ENCODE results near the gene CMIP.

DNA sequence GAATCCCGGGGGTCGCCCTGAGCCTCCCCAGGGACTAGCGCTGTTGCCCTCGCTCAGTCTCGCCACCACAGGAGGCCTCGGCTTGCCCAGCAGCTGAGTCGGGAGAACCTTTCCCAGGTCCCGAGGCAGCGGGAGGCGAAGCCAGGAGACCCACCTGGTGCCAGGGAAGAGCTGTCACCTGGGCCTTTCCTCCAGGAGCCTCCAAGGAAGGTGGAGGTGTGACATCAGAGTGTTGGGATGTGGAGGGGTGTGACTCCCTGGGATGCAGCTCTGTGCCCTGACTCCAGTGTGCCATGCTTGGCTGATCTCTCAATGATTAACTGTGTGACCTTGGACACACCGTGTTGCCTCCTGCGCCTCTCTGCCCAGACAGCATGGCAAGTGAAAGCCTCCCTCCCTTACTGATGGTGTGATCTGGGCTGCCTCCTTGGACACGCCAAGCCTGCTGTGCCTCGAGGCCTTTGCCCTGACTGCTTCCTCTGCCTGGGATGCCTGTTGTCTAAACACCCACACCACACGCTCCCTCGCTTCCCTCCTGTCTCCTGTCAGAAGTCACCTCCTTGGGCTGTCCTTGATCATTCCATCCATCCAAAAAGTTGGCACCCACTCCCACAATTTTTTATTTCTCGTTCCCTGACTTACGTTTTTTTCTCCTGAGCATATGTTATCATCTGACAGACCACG lies 88.0 kb downstream of the CMIP start:
- TF ChIP-seq EP300 (conservative IDR thresholded peaks at IDR 0.05; ENCODE audit: poor library complexity, severe bottlenecking) (no peak), MXI1 (conservative IDR thresholded peaks at IDR 0.05; ENCODE audit: poor library complexity, severe bottlenecking) (no peak), EZH2 (IDR thresholded peaks at IDR 0.05; ENCODE audit: borderline replicate concordance, insufficient read depth, low read length, poor library complexity, severe bottlenecking) (no peak), RAD21 (conservative IDR thresholded peaks at IDR 0.05) (no peak), SMC3 (conservative IDR thresholded peaks at IDR 0.05; ENCODE audit: poor library complexity) (no peak)
- TF ChIP-seq, protein P1, sequence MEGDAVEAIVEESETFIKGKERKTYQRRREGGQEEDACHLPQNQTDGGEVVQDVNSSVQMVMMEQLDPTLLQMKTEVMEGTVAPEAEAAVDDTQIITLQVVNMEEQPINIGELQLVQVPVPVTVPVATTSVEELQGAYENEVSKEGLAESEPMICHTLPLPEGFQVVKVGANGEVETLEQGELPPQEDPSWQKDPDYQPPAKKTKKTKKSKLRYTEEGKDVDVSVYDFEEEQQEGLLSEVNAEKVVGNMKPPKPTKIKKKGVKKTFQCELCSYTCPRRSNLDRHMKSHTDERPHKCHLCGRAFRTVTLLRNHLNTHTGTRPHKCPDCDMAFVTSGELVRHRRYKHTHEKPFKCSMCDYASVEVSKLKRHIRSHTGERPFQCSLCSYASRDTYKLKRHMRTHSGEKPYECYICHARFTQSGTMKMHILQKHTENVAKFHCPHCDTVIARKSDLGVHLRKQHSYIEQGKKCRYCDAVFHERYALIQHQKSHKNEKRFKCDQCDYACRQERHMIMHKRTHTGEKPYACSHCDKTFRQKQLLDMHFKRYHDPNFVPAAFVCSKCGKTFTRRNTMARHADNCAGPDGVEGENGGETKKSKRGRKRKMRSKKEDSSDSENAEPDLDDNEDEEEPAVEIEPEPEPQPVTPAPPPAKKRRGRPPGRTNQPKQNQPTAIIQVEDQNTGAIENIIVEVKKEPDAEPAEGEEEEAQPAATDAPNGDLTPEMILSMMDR (IDR thresholded peaks at IDR 0.05; ENCODE audit: poor library complexity, severe bottlenecking) = no peak
- TF ChIP-seq, protein P2, sequence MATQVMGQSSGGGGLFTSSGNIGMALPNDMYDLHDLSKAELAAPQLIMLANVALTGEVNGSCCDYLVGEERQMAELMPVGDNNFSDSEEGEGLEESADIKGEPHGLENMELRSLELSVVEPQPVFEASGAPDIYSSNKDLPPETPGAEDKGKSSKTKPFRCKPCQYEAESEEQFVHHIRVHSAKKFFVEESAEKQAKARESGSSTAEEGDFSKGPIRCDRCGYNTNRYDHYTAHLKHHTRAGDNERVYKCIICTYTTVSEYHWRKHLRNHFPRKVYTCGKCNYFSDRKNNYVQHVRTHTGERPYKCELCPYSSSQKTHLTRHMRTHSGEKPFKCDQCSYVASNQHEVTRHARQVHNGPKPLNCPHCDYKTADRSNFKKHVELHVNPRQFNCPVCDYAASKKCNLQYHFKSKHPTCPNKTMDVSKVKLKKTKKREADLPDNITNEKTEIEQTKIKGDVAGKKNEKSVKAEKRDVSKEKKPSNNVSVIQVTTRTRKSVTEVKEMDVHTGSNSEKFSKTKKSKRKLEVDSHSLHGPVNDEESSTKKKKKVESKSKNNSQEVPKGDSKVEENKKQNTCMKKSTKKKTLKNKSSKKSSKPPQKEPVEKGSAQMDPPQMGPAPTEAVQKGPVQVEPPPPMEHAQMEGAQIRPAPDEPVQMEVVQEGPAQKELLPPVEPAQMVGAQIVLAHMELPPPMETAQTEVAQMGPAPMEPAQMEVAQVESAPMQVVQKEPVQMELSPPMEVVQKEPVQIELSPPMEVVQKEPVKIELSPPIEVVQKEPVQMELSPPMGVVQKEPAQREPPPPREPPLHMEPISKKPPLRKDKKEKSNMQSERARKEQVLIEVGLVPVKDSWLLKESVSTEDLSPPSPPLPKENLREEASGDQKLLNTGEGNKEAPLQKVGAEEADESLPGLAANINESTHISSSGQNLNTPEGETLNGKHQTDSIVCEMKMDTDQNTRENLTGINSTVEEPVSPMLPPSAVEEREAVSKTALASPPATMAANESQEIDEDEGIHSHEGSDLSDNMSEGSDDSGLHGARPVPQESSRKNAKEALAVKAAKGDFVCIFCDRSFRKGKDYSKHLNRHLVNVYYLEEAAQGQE (IDR thresholded peaks at IDR 0.05; ENCODE audit: borderline replicate concordance) = no peak
